HG03139 (cell line): ENCODE results near the gene SPANXB1.
"Not testable (repeated sequence)": the region's sequence is repeated elsewhere in the genome, so short reads cannot be mapped to it uniquely, and the experiment has no call there.

Experiments used
- ATAC-seq: cut with Tn5 transposase; IDR thresholded peaks from one replicate; pipeline ENCODE4 v1.9.1; 2021; ENCODE audit not compliant: unreplicated experiment

The SPANXB1 gene, protein sequence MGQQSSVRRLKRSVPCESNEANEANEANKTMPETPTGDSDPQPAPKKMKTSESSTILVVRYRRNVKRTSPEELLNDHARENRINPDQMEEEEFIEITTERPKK

GRCh38 chrX:141002568-141002967, at the start of gene SPANXB1:
Gene SPANXB1, plus strand, starts transcription at chrX:141002594. Its CDS starts 100 bp downstream, at chrX:141002694.
- not testable (repeated sequence) for ATAC-seq

GRCh38 chrX:140967036-140967435, 35.4 kb upstream of the SPANXB1 start:
- no peak for ATAC-seq

DNA sequence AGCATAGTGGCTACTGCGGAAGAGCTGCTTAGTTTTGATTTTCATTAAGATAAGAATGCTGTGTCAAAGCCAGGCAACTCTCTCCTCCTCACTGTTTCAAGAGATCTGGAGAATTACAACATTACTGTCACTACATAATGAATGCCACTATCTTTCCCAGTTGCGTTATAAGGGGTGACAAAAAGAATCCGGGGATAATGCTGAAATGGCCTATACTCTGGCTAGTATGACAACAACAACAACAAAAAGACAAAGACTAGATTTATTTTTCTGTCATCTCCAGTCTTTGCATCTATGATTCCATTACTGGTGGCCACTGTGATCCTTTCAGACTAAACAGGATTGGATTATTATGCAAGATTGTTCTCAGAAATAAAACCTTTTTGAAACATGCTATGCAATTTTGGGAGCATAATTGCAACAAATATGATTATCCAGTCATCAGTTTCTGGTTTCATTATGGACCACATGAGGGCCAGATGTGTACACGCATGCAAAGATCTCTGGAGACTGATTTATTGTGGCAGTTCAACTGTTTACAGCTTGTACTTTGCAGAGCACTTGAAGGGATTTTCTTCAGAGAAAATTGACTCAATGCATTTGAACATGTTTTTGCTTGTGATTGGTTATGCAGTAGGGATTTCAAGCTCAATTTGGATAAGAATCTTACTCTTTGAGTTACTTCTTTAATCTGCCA, 31.1 kb upstream of the SPANXB1 start:
- ATAC-seq, result no peak

DNA sequence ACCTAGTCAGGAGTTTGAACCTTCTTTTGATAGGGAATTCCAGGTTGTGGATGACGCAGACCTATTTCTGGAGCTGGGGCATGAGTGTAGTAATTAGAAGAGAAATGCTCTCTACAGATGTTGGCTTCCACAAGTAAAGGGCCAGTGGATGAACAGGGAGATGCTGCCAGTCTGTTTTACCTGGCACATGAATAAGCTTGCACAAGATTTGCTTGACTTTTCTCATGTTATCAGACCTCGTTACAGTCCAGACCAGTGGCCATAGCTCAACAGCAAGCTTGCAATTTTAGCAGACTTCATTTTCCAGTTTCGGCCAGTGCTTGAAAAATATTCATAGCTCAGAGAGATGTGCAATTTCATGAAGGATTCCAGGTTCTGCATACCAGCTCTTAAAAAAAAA, 26.9 kb upstream of the SPANXB1 start:
- ATAC-seq, result no peak

DNA sequence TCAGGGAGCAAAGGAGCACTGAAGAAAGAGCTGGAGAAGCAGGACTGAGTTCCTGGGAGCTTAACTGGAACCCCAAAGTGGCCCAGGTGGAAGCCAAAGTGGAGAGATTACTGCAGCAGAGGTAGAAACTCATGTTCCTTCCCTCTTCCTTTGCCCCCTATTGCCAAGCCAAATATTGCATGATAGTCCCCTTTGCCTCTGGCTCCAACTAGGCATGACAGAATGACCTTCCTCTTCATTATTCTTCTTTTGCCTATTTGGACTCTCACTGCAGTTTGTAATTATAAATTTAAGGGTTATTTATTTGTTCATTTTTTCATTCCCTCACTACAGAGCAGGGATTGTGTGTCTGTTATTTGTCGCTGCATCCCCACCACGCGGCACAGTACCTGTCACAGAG, 22.1 kb upstream of the SPANXB1 start:
- ATAC-seq, result no peak

DNA sequence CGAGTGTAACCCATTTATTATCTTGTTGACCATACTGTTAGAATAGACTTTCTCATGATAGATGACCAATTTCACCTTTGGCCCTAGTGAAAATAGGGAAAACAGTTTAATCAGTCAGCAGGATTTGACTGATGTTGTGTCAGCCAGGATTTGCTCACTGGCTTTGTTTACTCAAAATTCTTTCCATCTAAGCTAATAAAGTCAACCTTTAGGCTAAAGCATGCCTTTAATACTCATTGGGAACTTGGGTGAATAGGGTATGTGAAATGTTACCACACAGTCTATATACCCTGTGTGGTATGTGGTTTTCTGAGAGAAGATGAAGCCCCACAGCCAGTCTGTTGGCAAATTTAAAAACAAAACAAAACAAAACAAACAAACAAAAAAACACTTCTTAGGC, 18.7 kb upstream of the SPANXB1 start:
- ATAC-seq, result no peak

DNA sequence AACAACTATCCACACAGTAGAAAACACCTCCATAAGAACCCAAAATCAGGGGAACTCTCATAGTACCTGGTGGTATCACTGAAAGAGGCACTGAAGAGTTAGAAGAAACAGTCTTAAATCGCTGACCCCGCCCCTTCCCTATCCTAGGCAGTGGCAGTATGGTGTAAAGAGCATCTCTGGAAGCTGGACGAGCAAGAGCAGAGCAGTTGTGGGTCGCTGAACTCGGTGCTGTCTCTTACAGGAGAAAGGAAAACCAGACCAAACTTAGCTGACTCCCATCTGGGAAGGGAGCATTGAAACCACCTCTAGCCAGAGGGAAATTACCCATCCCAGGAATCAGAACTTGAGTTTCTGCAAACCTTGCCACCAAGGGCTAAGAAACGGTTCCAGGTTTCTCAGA, 2.8 kb downstream of the SPANXB1 start:
- ATAC-seq, result not testable (repeated sequence)

DNA sequence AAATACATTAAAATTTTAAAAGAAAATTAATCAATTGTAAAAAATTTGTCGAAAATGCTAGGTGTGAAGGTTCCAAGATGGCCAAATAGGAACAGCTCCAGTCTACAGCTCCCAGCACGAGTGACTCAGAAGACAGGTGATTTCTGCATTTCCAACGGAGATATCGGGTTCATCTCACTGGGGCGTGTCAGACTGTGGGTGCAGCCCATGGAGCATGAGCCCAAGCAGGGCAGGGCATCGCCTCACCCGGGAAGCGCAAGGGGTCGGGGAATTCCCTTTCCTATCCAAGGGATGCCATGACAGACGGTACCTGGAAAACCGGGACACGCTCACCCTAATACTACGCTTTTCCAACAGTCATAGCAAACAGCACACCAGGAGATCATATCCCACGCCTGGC, 41.9 kb downstream of the SPANXB1 start:
- not testable (repeated sequence) for ATAC-seq

DNA sequence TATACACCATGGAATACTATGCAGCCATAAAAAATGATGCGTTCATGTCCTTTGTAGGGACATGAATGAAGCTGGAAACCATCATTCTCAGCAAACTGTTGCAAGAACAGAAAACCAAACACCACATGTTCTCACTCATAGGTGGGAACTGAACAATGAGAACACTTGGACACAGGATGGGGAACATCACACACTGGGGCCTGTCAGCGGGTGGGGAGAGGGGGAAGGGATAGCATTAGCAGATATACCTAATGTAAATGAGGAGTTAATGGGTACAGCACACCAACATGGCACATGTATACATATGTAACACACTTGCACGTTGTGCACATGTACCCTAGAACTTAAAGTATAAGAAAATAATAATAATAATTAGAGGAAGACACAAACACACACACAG, 47.5 kb downstream of the SPANXB1 start:
- not testable (repeated sequence) for ATAC-seq

GRCh38 chrX:141052098-141052497, 49.7 kb downstream of the SPANXB1 start:
- not testable (repeated sequence) for ATAC-seq
